ENCODE measurements around the gene THADA.

Gene THADA

GRCh38 chr2:43315482-43315881 lies 280.4 kb downstream of the THADA start:
- ATAC-seq (replicated peaks) (no peak), DNase-seq (no peak)
- H3K4me3 Mint-ChIP-seq, result no peak overlapping the region
- H3K4me1 Mint-ChIP-seq (ENCODE audit: low read depth in 2 of 2), result peaks cover 0 to 9% of the 10 kb centered on the region in 2 donors
- no peaks in the 10 kb centered on the region for H3K27me3 Mint-ChIP-seq
- peak overlapping the region in 1 of 2 donors; percentile 26 for H3K27ac Mint-ChIP-seq
- H3K9me3 Mint-ChIP-seq, result no peaks in the 10 kb centered on the region
- H3K36me3 Mint-ChIP-seq (ENCODE audit: insufficient read depth), result peaks cover 10% of the 10 kb centered on the region

GRCh38 chr2:43314299-43314927 lies 281.4 kb downstream of the THADA start:
- Mint-ChIP-seq H3K9me3 (no peaks in the 10 kb centered on the region), H3K4me1 (ENCODE audit: low read depth in 2 of 2) (peaks cover 0 to 9% of the 10 kb centered on the region in 2 donors), H3K36me3 (ENCODE audit: insufficient read depth) (peaks cover 2% of the 10 kb centered on the region), H3K27me3 (no peaks in the 10 kb centered on the region), H3K27ac (peak overlapping the region in 1 of 2 donors; percentile 26), H3K4me3 (no peak overlapping the region)
- DNase-seq (no peak), ATAC-seq (replicated peaks) (no peak)

GRCh38 chr2:43313642-43314017 lies 282.2 kb downstream of the THADA start:
- ATAC-seq (replicated peaks) (no peak), DNase-seq (no peak)
- H3K4me1 Mint-ChIP-seq (ENCODE audit: low read depth in 2 of 2), result peaks cover 0 to 9% of the 10 kb centered on the region in 2 donors
- H3K9me3 Mint-ChIP-seq, result no peaks in the 10 kb centered on the region
- no peak overlapping the region for H3K4me3 Mint-ChIP-seq
- peaks cover 2% of the 10 kb centered on the region for H3K36me3 Mint-ChIP-seq (ENCODE audit: insufficient read depth)
- H3K27me3 Mint-ChIP-seq, result no peaks in the 10 kb centered on the region
- no peak overlapping the region for H3K27ac Mint-ChIP-seq

- Mint-ChIP-seq H3K4me3 (no peak overlapping the region), H3K36me3 (ENCODE audit: insufficient read depth) (peaks cover 2% of the 10 kb centered on the region), H3K27me3 (no peaks in the 10 kb centered on the region), H3K9me3 (no peaks in the 10 kb centered on the region), H3K4me1 (ENCODE audit: low read depth in 2 of 2) (peaks cover 0 to 9% of the 10 kb centered on the region in 2 donors), H3K27ac (peak overlapping the region in 1 of 2 donors; percentile 23)
- DNase-seq (no peak), ATAC-seq (replicated peaks) (no peak)
Observed at GRCh38 chr2:43312755-43313641, 282.8 kb downstream of the THADA start.

- H3K4me3 Mint-ChIP-seq, result no peak overlapping the region
- H3K36me3 Mint-ChIP-seq (ENCODE audit: insufficient read depth), result peaks cover 2% of the 10 kb centered on the region
- peaks cover 0 to 6% of the 10 kb centered on the region in 2 donors for H3K4me1 Mint-ChIP-seq (ENCODE audit: low read depth in 2 of 2)
- no peaks in the 10 kb centered on the region for H3K27me3 Mint-ChIP-seq
- DNase-seq (no peak), ATAC-seq (replicated peaks) (no peak)
- H3K27ac Mint-ChIP-seq, result no peak overlapping the region
- no peaks in the 10 kb centered on the region for H3K9me3 Mint-ChIP-seq
Observed at GRCh38 chr2:43311276-43311675, 284.6 kb downstream of the THADA start.

GRCh38 chr2:43309935-43310334 lies 285.9 kb downstream of the THADA start:
- no peak for ATAC-seq (replicated peaks)
- no peaks in the 10 kb centered on the region for H3K27me3 Mint-ChIP-seq
- no peaks in the 10 kb centered on the region for H3K9me3 Mint-ChIP-seq
- H3K4me3 Mint-ChIP-seq, result no peak overlapping the region
- peaks cover 2% of the 10 kb centered on the region for H3K36me3 Mint-ChIP-seq (ENCODE audit: insufficient read depth)
- peak overlapping the region in 1 of 2 donors; percentile 25 for H3K27ac Mint-ChIP-seq
- DNase-seq, result no peak
- H3K4me1 Mint-ChIP-seq (ENCODE audit: low read depth in 2 of 2), result peaks cover 0 to 2% of the 10 kb centered on the region in 2 donors

GRCh38 chr2:43307973-43308372 lies 287.9 kb downstream of the THADA start:
- no peaks in the 10 kb centered on the region for H3K27me3 Mint-ChIP-seq
- H3K4me1 Mint-ChIP-seq (ENCODE audit: low read depth in 2 of 2), result peaks cover 0 to 2% of the 10 kb centered on the region in 2 donors
- no peak overlapping the region for H3K27ac Mint-ChIP-seq
- DNase-seq, result no peak
- no peak for ATAC-seq (replicated peaks)
- no peaks in the 10 kb centered on the region for H3K9me3 Mint-ChIP-seq
- H3K36me3 Mint-ChIP-seq (ENCODE audit: insufficient read depth), result peaks cover 5% of the 10 kb centered on the region
- H3K4me3 Mint-ChIP-seq, result no peak overlapping the region

GRCh38 chr2:43307046-43307445 lies 288.8 kb downstream of the THADA start:
- no peak overlapping the region for H3K4me3 Mint-ChIP-seq
- H3K27me3 Mint-ChIP-seq, result no peaks in the 10 kb centered on the region
- peaks cover 0 to 2% of the 10 kb centered on the region in 2 donors for H3K4me1 Mint-ChIP-seq (ENCODE audit: low read depth in 2 of 2)
- H3K27ac Mint-ChIP-seq, result no peak overlapping the region
- H3K9me3 Mint-ChIP-seq, result no peaks in the 10 kb centered on the region
- peaks cover 5% of the 10 kb centered on the region for H3K36me3 Mint-ChIP-seq (ENCODE audit: insufficient read depth)
- ATAC-seq (replicated peaks), result no peak
- no peak for DNase-seq

- no peaks in the 10 kb centered on the region for H3K9me3 Mint-ChIP-seq
- no peak overlapping the region for H3K4me3 Mint-ChIP-seq
- H3K4me1 Mint-ChIP-seq (ENCODE audit: low read depth in 2 of 2), result peaks cover 0 to 2% of the 10 kb centered on the region in 2 donors
- H3K27me3 Mint-ChIP-seq, result no peaks in the 10 kb centered on the region
- peaks cover 5% of the 10 kb centered on the region for H3K36me3 Mint-ChIP-seq (ENCODE audit: insufficient read depth)
- DNase-seq (no peak), ATAC-seq (replicated peaks) (no peak)
- H3K27ac Mint-ChIP-seq, result peak overlapping the region in 1 of 2 donors; percentile 27
Observed at GRCh38 chr2:43306197-43306596, 289.6 kb downstream of the THADA start.

GRCh38 chr2:43305517-43305916 lies 290.3 kb downstream of the THADA start:
- peak; percentile 39 for ATAC-seq (replicated peaks)
- Mint-ChIP-seq H3K4me1 (ENCODE audit: low read depth in 2 of 2) (peaks cover 0 to 2% of the 10 kb centered on the region in 2 donors), H3K27me3 (no peaks in the 10 kb centered on the region), H3K27ac (peak overlapping the region; percentile 27 to 50), H3K36me3 (ENCODE audit: insufficient read depth) (peaks cover 5% of the 10 kb centered on the region), H3K4me3 (no peak overlapping the region), H3K9me3 (no peaks in the 10 kb centered on the region)
- no peak for DNase-seq

GRCh38 chr2:43305012-43305411 lies 290.8 kb downstream of the THADA start:
- Mint-ChIP-seq H3K36me3 (ENCODE audit: insufficient read depth) (peaks cover 5% of the 10 kb centered on the region), H3K27ac (peak overlapping the region in 1 of 2 donors; percentile 50), H3K4me3 (no peak overlapping the region), H3K9me3 (no peaks in the 10 kb centered on the region), H3K4me1 (ENCODE audit: low read depth in 2 of 2) (peaks cover 0 to 2% of the 10 kb centered on the region in 2 donors), H3K27me3 (no peaks in the 10 kb centered on the region)
- DNase-seq (no peak), ATAC-seq (replicated peaks) (no peak)

GRCh38 chr2:43303889-43304288 lies 291.9 kb downstream of the THADA start:
- DNase-seq (no peak), ATAC-seq (replicated peaks) (no peak)
- Mint-ChIP-seq H3K9me3 (no peaks in the 10 kb centered on the region), H3K4me1 (ENCODE audit: low read depth in 2 of 2) (peaks cover 0 to 2% of the 10 kb centered on the region in 2 donors), H3K27me3 (no peaks in the 10 kb centered on the region), H3K36me3 (ENCODE audit: insufficient read depth) (peaks cover 5% of the 10 kb centered on the region), H3K4me3 (no peak overlapping the region), H3K27ac (no peak overlapping the region)

GRCh38 chr2:43302961-43303494 lies 292.8 kb downstream of the THADA start:
- ATAC-seq (replicated peaks), result no peak
- DNase-seq, result no peak
- no peaks in the 10 kb centered on the region for H3K27me3 Mint-ChIP-seq
- H3K4me3 Mint-ChIP-seq, result no peak overlapping the region
- peaks cover 0 to 2% of the 10 kb centered on the region in 2 donors for H3K4me1 Mint-ChIP-seq (ENCODE audit: low read depth in 2 of 2)
- H3K27ac Mint-ChIP-seq, result no peak overlapping the region
- no peaks in the 10 kb centered on the region for H3K9me3 Mint-ChIP-seq
- H3K36me3 Mint-ChIP-seq (ENCODE audit: insufficient read depth), result peaks cover 5% of the 10 kb centered on the region
